OCI-LY1 (cell line): ENCODE measurements around the gene OR5D16.

Experiments
- EZH2 ChIP-seq: fragments of 200-600 bp; sonication (generic), shearing (Covaris generic); IDR thresholded peaks from 2 replicates; pipeline ENCODE4 v1.8.0; 2017; ENCODE audit warnings: borderline replicate concordance, mixed run types, mild to moderate bottlenecking, antibody characterized with exemption, low read length, moderate library complexity, mixed read lengths
- TF ChIP-seq, protein P1 (sequence below): fragments of 200-600 bp; sonication (generic), shearing (Covaris generic); IDR thresholded peaks from 2 replicates; pipeline ENCODE4 v1.5.1; 2017; ENCODE audit warnings: mild to moderate bottlenecking, antibody characterized with exemption, low read length, moderate library complexity, mixed read lengths

DNA sequence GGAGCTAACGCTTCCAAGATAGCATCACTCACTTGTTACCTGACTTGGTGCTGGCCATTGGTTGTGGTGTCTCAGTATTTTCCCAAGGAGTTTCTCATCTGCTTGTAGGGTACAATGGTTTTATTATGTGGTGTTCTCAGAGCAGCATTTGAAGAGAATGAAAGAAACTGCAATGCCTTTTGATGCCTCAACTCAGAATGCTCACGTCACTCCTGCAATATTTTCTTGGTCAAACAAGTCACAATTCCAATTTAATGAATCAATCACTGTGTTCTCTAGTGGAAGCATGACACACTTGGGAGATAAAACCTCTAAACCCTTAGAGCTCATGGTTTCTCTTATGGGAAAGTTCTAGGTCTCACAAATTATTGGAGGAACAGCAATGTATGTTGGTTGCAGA is 45.2 kb upstream of the OR5D16 start:
- TF ChIP-seq, protein P1, sequence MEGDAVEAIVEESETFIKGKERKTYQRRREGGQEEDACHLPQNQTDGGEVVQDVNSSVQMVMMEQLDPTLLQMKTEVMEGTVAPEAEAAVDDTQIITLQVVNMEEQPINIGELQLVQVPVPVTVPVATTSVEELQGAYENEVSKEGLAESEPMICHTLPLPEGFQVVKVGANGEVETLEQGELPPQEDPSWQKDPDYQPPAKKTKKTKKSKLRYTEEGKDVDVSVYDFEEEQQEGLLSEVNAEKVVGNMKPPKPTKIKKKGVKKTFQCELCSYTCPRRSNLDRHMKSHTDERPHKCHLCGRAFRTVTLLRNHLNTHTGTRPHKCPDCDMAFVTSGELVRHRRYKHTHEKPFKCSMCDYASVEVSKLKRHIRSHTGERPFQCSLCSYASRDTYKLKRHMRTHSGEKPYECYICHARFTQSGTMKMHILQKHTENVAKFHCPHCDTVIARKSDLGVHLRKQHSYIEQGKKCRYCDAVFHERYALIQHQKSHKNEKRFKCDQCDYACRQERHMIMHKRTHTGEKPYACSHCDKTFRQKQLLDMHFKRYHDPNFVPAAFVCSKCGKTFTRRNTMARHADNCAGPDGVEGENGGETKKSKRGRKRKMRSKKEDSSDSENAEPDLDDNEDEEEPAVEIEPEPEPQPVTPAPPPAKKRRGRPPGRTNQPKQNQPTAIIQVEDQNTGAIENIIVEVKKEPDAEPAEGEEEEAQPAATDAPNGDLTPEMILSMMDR: no peak
- no peak for TF ChIP-seq EZH2
